ENCODE measurements around the gene CALHM4.

- TF ChIP-seq EP300 (IDR thresholded peaks at IDR 0.05; ENCODE audit: borderline replicate concordance in 1 of 2, low read depth in 2 of 2, low read length in 2 of 2) (no peak), BCL11A (IDR thresholded peaks at IDR 0.05; ENCODE audit: low read depth in 2 of 2, low read length in 2 of 2) (no peak)
Measured at GRCh38 chr6:116557893-116558292, 4.3 kb downstream of the CALHM4 start.
